A673 (cell line): Measurements from ENCODE around the gene BATF3. TPM values are rescaled to one million over a fixed set of nuclear protein-coding genes. Genes with fewer than 3 reads are reported as not detected.

Source experiments
- BruUV-seq: library from RNA; stranded (reverse); fragments of 400-500 nt; replicated peaks from 2 replicates; lab custom pipeline; 2021; lab: Mats Ljungman, UMichigan
- CTCF ChIA-PET: fragments of 300-600 bp; sonication (Branson Sonifier 250); formaldehyde crosslinking; loops from one replicate; lab custom pipeline; 2022; ENCODE audit warnings: antibody characterized with exemption; lab: Charles Lee
- POLR2A ChIA-PET: fragments of 300-600 bp; sonication (Branson Sonifier 250); formaldehyde crosslinking; loops from one replicate; lab custom pipeline; 2022; ENCODE audit warnings: antibody characterized with exemption; ENCODE audit not compliant: low non-redundant PET; lab: Charles Lee
- DNase-seq: peaks from one replicate; pipeline ENCODE4 v3.0.0-alpha.2; 2015; ENCODE audit warnings: low spot score
- H3K27ac ChIP-seq: fragments of 200-600 bp; sonication (generic); 2 replicates; pipeline ENCODE4 v1.5.1; 2016; ENCODE audit warnings: mixed run types, low read depth, mild to moderate bottlenecking, mixed read lengths, antibody characterized with exemption, low read length; ENCODE audit not compliant: poor library complexity, severe bottlenecking
- H3K27me3 ChIP-seq: fragments of 200-600 bp; sonication (generic); replicated peaks from 2 replicates; pipeline ENCODE4 v1.6.1; 2017; ENCODE audit warnings: mixed run types, low read depth, mild to moderate bottlenecking, mixed read lengths, antibody characterized with exemption, low read length; ENCODE audit not compliant: insufficient read depth, poor library complexity
- H3K36me3 ChIP-seq: fragments of 200-600 bp; sonication (generic); 2 replicates; pipeline ENCODE4 v1.6.1; 2016; ENCODE audit warnings: mixed run types, mild to moderate bottlenecking, mixed read lengths, antibody characterized with exemption, low read length; ENCODE audit not compliant: insufficient read depth, poor library complexity, severe bottlenecking
- H3K4me1 ChIP-seq: fragments of 200-600 bp; sonication (generic); 2 replicates; pipeline ENCODE4 v1.6.1; 2017; ENCODE audit warnings: mixed run types, mild to moderate bottlenecking, mixed read lengths, antibody characterized with exemption, low read length; ENCODE audit not compliant: insufficient read depth, poor library complexity, severe bottlenecking
- H3K4me3 ChIP-seq: fragments of 200-600 bp; sonication (generic); 2 replicates; pipeline ENCODE4 v1.5.1; 2016; ENCODE audit warnings: low read depth, mixed run types, mild to moderate bottlenecking, mixed read lengths, low read length; ENCODE audit not compliant: poor library complexity, severe bottlenecking
- H3K9me3 ChIP-seq: fragments of 200-600 bp; sonication (generic); 2 replicates; pipeline ENCODE4 v1.6.1; 2016; ENCODE audit warnings: mixed run types, low read depth, mild to moderate bottlenecking, mixed read lengths, antibody characterized with exemption, low read length; ENCODE audit not compliant: poor library complexity, severe bottlenecking
- EZH2 ChIP-seq: fragments of 200-600 bp; sonication (generic); IDR thresholded peaks from 2 replicates; pipeline ENCODE4 v1.6.1; 2017; ENCODE audit warnings: borderline replicate concordance, low read depth, mild to moderate bottlenecking, mixed read lengths, antibody characterized with exemption, low read length; ENCODE audit not compliant: poor library complexity, severe bottlenecking
- intact Hi-C: fragments of 100-400 bp; cut with micrococcal nuclease; formaldehyde crosslinking; loops from one replicate; pipeline ENCODE4 v1.10.0; 2022; ENCODE audit not compliant: unreplicated experiment
- total RNA-seq: library from RNA; stranded (reverse); gene quantifications from 2 replicates; pipeline ENCODE4 v1.2.3, GENCODE V29; 2021
- TF ChIP-seq, protein P1 (sequence below): fragments of 300-800, 200-600 bp; sonication (generic); conservative IDR thresholded peaks from 2 replicates; pipeline ENCODE4 v1.5.1; 2017; ENCODE audit warnings: low read depth, mild to moderate bottlenecking, antibody characterized with exemption, low read length, moderate library complexity, mixed read lengths

BATF3 gene
- total RNA-seq, 1 experiment from 2014 or later = 6.9 TPM

DNA sequence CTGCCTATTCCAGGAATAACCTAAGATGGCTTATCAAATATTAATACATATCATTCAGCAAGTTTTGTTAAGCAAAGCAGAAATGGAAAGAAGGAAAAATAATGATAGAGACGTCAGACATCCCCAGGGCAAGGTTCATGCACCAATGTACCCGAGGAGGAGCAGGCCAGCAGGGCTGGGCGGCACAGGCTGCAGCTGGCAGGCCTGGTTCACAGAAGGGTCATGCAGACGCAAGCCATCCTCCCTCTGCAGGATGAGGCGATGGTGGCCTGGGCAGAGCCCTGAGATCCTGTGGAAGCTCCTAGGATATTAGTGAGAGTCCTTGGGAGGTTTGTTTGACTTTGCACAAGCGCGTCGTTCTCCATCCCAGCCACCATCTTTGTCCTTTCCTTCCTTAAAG is 30.0 kb downstream of the BATF3 start:
- Histone ChIP-seq H3K4me1 (peaks cover 27% of the 10 kb centered on the region), H3K36me3 (no peaks in the 10 kb centered on the region), H3K4me3 (no peak overlapping the region), H3K27me3 (no peaks in the 10 kb centered on the region), H3K9me3 (no peaks in the 10 kb centered on the region), H3K27ac (no peak overlapping the region)
- no peak for TF ChIP-seq EZH2
- TF ChIP-seq, protein P1, sequence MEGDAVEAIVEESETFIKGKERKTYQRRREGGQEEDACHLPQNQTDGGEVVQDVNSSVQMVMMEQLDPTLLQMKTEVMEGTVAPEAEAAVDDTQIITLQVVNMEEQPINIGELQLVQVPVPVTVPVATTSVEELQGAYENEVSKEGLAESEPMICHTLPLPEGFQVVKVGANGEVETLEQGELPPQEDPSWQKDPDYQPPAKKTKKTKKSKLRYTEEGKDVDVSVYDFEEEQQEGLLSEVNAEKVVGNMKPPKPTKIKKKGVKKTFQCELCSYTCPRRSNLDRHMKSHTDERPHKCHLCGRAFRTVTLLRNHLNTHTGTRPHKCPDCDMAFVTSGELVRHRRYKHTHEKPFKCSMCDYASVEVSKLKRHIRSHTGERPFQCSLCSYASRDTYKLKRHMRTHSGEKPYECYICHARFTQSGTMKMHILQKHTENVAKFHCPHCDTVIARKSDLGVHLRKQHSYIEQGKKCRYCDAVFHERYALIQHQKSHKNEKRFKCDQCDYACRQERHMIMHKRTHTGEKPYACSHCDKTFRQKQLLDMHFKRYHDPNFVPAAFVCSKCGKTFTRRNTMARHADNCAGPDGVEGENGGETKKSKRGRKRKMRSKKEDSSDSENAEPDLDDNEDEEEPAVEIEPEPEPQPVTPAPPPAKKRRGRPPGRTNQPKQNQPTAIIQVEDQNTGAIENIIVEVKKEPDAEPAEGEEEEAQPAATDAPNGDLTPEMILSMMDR = no peak
- BruUV-seq = no TSS peak
- intact Hi-C loops = loop anchor here (5.0 kb wide), 1 partner anchor 192 kb away; no protein-coding TSS in a partner anchor
- POLR2A ChIA-PET = no interaction called here
- no peak for DNase-seq
- CTCF ChIA-PET = no interaction called here

DNA sequence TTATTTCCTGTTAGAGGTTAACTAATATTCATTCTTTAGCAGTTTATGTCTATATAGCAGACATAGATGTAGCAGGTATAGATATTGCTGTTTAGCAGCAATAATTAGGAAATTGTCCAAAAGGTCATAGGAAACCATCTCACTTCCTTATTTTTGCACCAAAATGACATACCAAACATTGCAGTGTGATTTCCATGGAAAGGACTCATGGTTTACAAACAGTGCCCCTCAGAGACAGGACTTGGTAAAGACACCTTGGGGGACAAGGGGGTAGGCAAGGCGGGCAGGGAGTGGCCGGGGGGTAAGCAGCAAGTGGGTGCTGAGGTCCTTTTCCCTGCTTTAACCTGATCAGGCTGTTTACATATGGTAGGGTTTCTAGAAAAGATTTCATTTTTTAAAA is 30.5 kb downstream of the BATF3 start:
- no TSS peak for BruUV-seq
- H3K36me3 ChIP-seq = no peaks in the 10 kb centered on the region
- peaks cover 27% of the 10 kb centered on the region for H3K4me1 ChIP-seq
- TF ChIP-seq EZH2 = no peak
- TF ChIP-seq, protein P1 = peak; percentile 62
- H3K4me3 ChIP-seq = no peak overlapping the region
- no peaks in the 10 kb centered on the region for H3K9me3 ChIP-seq
- ChIA-PET POLR2A (no interaction called here), CTCF (no interaction called here)
- no peaks in the 10 kb centered on the region for H3K27me3 ChIP-seq
- no peak overlapping the region for H3K27ac ChIP-seq
- intact Hi-C loops = loop anchor here (5.0 kb wide), 1 partner anchor 192 kb away; no protein-coding TSS in a partner anchor
- DNase-seq = peak; percentile 59

DNA sequence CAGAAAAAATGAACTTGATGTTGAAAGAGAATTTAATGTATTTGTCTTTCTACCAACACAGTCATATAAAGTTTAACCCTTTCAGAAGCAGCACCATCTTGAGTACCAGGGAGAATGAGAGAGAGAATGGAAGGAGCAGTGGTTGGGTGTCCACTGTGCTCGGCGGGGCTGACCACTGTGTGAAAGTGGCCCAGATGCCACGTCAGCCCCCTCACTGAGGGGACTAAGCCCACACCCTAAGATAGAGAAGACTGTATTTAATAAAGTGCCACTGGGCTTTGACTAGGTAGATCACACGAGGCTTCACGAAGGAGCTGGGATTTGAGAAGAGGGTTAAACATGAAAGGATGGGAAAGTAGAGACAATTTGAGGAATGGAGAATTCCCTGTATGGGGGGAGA is 31.2 kb downstream of the BATF3 start:
- TF ChIP-seq, protein P1 = no peak
- TF ChIP-seq EZH2 = no peak
- H3K36me3 ChIP-seq = no peaks in the 10 kb centered on the region
- no peak for DNase-seq
- no peak overlapping the region for H3K4me3 ChIP-seq
- H3K27me3 ChIP-seq = no peaks in the 10 kb centered on the region
- H3K4me1 ChIP-seq = peaks cover 27% of the 10 kb centered on the region
- intact Hi-C loops = loop anchor here (5.0 kb wide), 1 partner anchor 191 kb away; no protein-coding TSS in a partner anchor
- CTCF ChIA-PET = no interaction called here
- H3K27ac ChIP-seq = peak overlapping the region; percentile 21
- POLR2A ChIA-PET = no interaction called here
- H3K9me3 ChIP-seq = no peaks in the 10 kb centered on the region
- BruUV-seq = no TSS peak
